B cell (primary cell): ENCODE measurements around the gene CRTAC1. TPM values are rescaled to one million over a fixed set of nuclear protein-coding genes. Genes with fewer than 3 reads are reported as not detected.

Experiments
- ATAC-seq: fragments of 200-7000 bp; cut with Tn5 transposase; one replicate; pipeline ENCODE4 v1.10.0; 2021; ENCODE audit warnings: low read depth, mild to moderate bottlenecking, moderate number of reproducible peaks, moderate library complexity
- CTCF ChIA-PET: fragments of 350-600 bp; sonication (Branson Sonifier 250); formaldehyde crosslinking; loops from one replicate; lab custom pipeline; 2021; ENCODE audit warnings: antibody characterized with exemption, inconsistent platforms; lab: Charles Lee
- POLR2A ChIA-PET: fragments of 350-600 bp; sonication (Branson Sonifier 250); formaldehyde crosslinking; loops from one replicate; lab custom pipeline; 2021; ENCODE audit warnings: antibody characterized with exemption; lab: Charles Lee
- DNase-seq: peaks from one replicate; pipeline ENCODE4 v3.0.0; 2013
- H2AFZ ChIP-seq: 2 replicates; pipeline ENCODE4 v1.6.1; 2012; ENCODE audit warnings: mild to moderate bottlenecking, low read depth, low read length; ENCODE audit not compliant: insufficient read depth, poor library complexity, severe bottlenecking
- H3K27ac ChIP-seq, 2 donors: 1 replicate in 1 of 2; 2 replicates in 1 of 2; pipeline ENCODE4 v1.5.1; 2012 to 2013; ENCODE audit warnings: low read length in 2 of 2, mild to moderate bottlenecking in 2 of 2, moderate library complexity in 1 of 2
- H3K27me3 ChIP-seq, 4 experiments: fragments of 200-600 bp in 1 of 4; sonication (generic) in 1 of 4; replicated peaks in 1 of 4; 1 replicate in 2 of 4; 2 replicates in 2 of 4; pipeline versions ENCODE4 v1.6.1 to v1.7.0; 2013 to 2016; ENCODE audit warnings: low read length in 3 of 4, mild to moderate bottlenecking in 2 of 4, mixed read lengths in 1 of 4, moderate library complexity in 1 of 4; ENCODE audit not compliant: insufficient read depth in 4 of 4, control insufficient read depth in 3 of 4; ENCODE audit errors: control extremely low read depth in 1 of 4
- H3K36me3 ChIP-seq, 2 experiments: replicated peaks in 1 of 2; 1 replicate in 1 of 2; 2 replicates in 1 of 2; pipeline versions ENCODE4 v1.6.1 to v1.7.1; 2013; ENCODE audit warnings: low read length in 1 of 2; ENCODE audit not compliant: insufficient read depth in 2 of 2, control insufficient read depth in 1 of 2; ENCODE audit errors: control extremely low read depth in 1 of 2, extremely low read depth in 1 of 2
- H3K4me1 ChIP-seq, 2 donors: fragments of 200-600 bp in 1 of 2; sonication (generic) in 1 of 2; 1 replicate in 1 of 2; 2 replicates in 1 of 2; pipeline versions ENCODE4 v1.5.1 to v1.6.1; 2013 to 2017; ENCODE audit warnings: low read length in 2 of 2; ENCODE audit not compliant: control insufficient read depth in 2 of 2, insufficient read depth in 2 of 2
- H3K4me2 ChIP-seq: replicated peaks from 2 replicates; pipeline ENCODE3; 2012; ENCODE audit warnings: mild to moderate bottlenecking, low read depth, low read length; ENCODE audit not compliant: poor library complexity, severe bottlenecking
- H3K4me3 ChIP-seq, 5 experiments: fragments of 200-600 bp in 1 of 5; sonication (generic) in 1 of 5; 1 replicate in 3 of 5; 2 replicates in 2 of 5; pipeline versions ENCODE4 v1.5.1 to v1.7.0; 2011 to 2016; ENCODE audit warnings: low read length in 4 of 5, mild to moderate bottlenecking in 4 of 5, low read depth in 2 of 5, control low read depth in 1 of 5, moderate library complexity in 1 of 5; ENCODE audit not compliant: insufficient read depth in 1 of 5; ENCODE audit errors: control extremely low read depth in 1 of 5, extremely low read depth in 1 of 5
- H3K79me2 ChIP-seq: fragments of 200-600 bp; sonication (generic); one replicate; pipeline ENCODE4 v1.6.0; 2016; ENCODE audit warnings: low read length; ENCODE audit not compliant: control insufficient read depth, insufficient read depth
- H3K9ac ChIP-seq: fragments of 200-600 bp; sonication (generic); 2 replicates; pipeline ENCODE4 v1.6.1; 2017; ENCODE audit warnings: mild to moderate bottlenecking, low read length, moderate library complexity
- H3K9me3 ChIP-seq, 3 donors: one replicate each; pipeline versions ENCODE4 v1.6.1 to v1.7.1; 2013; ENCODE audit warnings: low read length in 2 of 3; ENCODE audit not compliant: control insufficient read depth in 2 of 3, insufficient read depth in 1 of 3; ENCODE audit errors: control extremely low read depth in 1 of 3
- H4K20me1 ChIP-seq: 2 replicates; pipeline ENCODE4 v1.6.0; 2012; ENCODE audit warnings: mild to moderate bottlenecking, low read length; ENCODE audit not compliant: insufficient read depth, control insufficient read depth, poor library complexity, severe bottlenecking
- H3K27ac Mint-ChIP-seq: one replicate; pipeline ENCODE4 v1.8.0; 2021; ENCODE audit warnings: mixed read lengths
- H3K27me3 Mint-ChIP-seq: one replicate; pipeline ENCODE4 v1.8.0; 2021; ENCODE audit warnings: mixed read lengths
- H3K4me1 Mint-ChIP-seq: one replicate; pipeline ENCODE4 v1.8.0; 2021; ENCODE audit warnings: mixed read lengths
- H3K4me3 Mint-ChIP-seq: one replicate; pipeline ENCODE4 v1.8.0; 2021; ENCODE audit warnings: mixed read lengths
- H3K9me3 Mint-ChIP-seq: one replicate; pipeline ENCODE4 v1.8.0; 2022; ENCODE audit warnings: mixed read lengths; ENCODE audit not compliant: insufficient read depth
- CTCF ChIP-seq: fragments of 200-600 bp; IDR thresholded peaks from one replicate; pipeline ENCODE4 v1.8.0; 2022; ENCODE audit warnings: antibody characterized with exemption, mild to moderate bottlenecking
- EZH2 ChIP-seq: IDR thresholded peaks from 2 replicates; pipeline ENCODE4 v1.6.1; 2012; ENCODE audit warnings: borderline replicate concordance, low read depth, mild to moderate bottlenecking, moderate library complexity, low read length; ENCODE audit not compliant: insufficient read depth, poor library complexity, severe bottlenecking
- whole genome bisulfite sequencing: methylation state at CpG from one replicate; pipeline ENCODE4 v1.1.5; 2013; ENCODE audit warnings: missing lambda C conversion rate; ENCODE audit not compliant: insufficient coverage; 5-methylcytosine and 5-hydroxymethylcytosine counted together
- intact Hi-C: fragments of 100-400 bp; cut with micrococcal nuclease; formaldehyde crosslinking; loops from one replicate; pipeline ENCODE4 v1.10.0; 2022
- polyA plus RNA-seq: library from polyadenylated mRNA; depleted of rRNA; stranded (reverse); fragments of >200 nt; gene quantifications from 2 replicates; pipeline ENCODE4 v1.2.3, GENCODE V29; 2012
- total RNA-seq, 2 donors: library from RNA; stranded (reverse); fragments of 120-200 nt in 1 of 2; gene quantifications; 1 replicate in 1 of 2; 2 replicates in 1 of 2; pipeline versions ENCODE4 v1.2.3 to v1.2.4, GENCODE V29; 2013 to 2022

The CRTAC1 gene
- total and polyA plus RNA-seq, 2 donors (not counting 1 experiment from before 2014, with no cell fraction given): not detected

- H3K9me3 Mint-ChIP-seq: no peaks in the 10 kb centered on the region
- ATAC-seq: no peak
- Histone ChIP-seq H4K20me1 (no peaks in the 10 kb centered on the region), H3K36me3 (no peaks in the 10 kb centered on the region), H3K27ac (no peak overlapping the region), H3K9ac (no peak overlapping the region), H3K79me2 (no peaks in the 10 kb centered on the region), H3K27me3 (peaks cover 0 to 7% (median 2%) of the 10 kb centered on the region in 4 experiments), H3K4me1 (no peaks in the 10 kb centered on the region), H3K9me3 (no peaks in the 10 kb centered on the region), H2AFZ (no peak overlapping the region), H3K4me3 (no peak overlapping the region), H3K4me2 (no peak overlapping the region)
- H3K27me3 Mint-ChIP-seq: peaks cover 35% of the 10 kb centered on the region
- intact Hi-C loops: no loop called here
- DNase-seq: no peak
- H3K4me1 Mint-ChIP-seq: no peaks in the 10 kb centered on the region
- H3K4me3 Mint-ChIP-seq: no peak overlapping the region
- no peak for TF ChIP-seq CTCF
- TF ChIP-seq EZH2: no peak
- WGBS: no CpG with 5 or more reads among the region's 1 CpG
- ChIA-PET POLR2A (no interaction called here), CTCF (no interaction called here)
- no peak overlapping the region for H3K27ac Mint-ChIP-seq
Measured at GRCh38 chr10:98020784-98021183, 9.6 kb downstream of the CRTAC1 start.

GRCh38 chr10:98020254-98020653 lies 10.2 kb downstream of the CRTAC1 start:
- Mint-ChIP-seq H3K9me3 (no peaks in the 10 kb centered on the region), H3K27ac (no peak overlapping the region), H3K4me3 (no peak overlapping the region), H3K27me3 (peaks cover 32% of the 10 kb centered on the region), H3K4me1 (no peaks in the 10 kb centered on the region)
- POLR2A ChIA-PET: no interaction called here
- Histone ChIP-seq H3K9me3 (no peaks in the 10 kb centered on the region), H3K4me3 (no peak overlapping the region), H3K27me3 (peaks cover 0 to 7% (median 2%) of the 10 kb centered on the region in 4 experiments), H4K20me1 (no peaks in the 10 kb centered on the region), H3K9ac (no peak overlapping the region), H3K4me1 (no peaks in the 10 kb centered on the region), H3K36me3 (no peaks in the 10 kb centered on the region), H2AFZ (no peak overlapping the region), H3K4me2 (no peak overlapping the region), H3K27ac (no peak overlapping the region), H3K79me2 (no peaks in the 10 kb centered on the region)
- CTCF ChIA-PET: interaction anchor here (1.1 to 2.5 kb wide), 2 partner anchors 11 to 21 kb away, joined by 3 to 8 read pairs; no protein-coding TSS in a partner anchor
- TF ChIP-seq CTCF (no peak), EZH2 (no peak)
- no peak for DNase-seq
- intact Hi-C loops: no loop called here
- ATAC-seq: no peak
- 75% methylated on average over 1 of the region's 3 CpGs for WGBS
